NCI-H1105 treated with DMSO at 0.1 percent for 48 hours (cell line): ENCODE results near the gene C1QTNF3.

ENCODE experiments used
- DNase-seq: peaks from one replicate; lab custom pipeline; 2025; lab: John Stamatoyannopoulos, UW

Gene C1QTNF3

DNA sequence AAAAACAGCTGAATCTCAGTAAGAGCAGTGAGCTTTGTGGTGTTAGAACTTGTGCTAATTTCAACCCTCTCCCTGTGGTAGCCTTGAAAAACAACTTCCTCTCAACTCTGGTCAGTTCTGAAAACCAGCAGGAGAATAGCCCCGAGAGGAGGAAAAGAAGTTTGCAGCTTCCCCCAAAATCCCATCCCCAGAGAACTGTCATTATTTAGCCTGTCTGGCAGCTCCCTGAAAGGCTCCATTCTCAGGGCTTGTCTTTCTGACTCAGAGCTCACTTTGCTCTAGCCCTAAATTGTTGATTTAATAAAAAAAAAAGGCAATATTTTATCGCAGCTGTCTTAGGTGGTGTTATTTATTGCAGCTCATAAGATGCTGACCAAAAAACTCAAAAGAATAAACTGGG lies 47.1 kb downstream of the C1QTNF3 start:
- no peak for DNase-seq

DNA sequence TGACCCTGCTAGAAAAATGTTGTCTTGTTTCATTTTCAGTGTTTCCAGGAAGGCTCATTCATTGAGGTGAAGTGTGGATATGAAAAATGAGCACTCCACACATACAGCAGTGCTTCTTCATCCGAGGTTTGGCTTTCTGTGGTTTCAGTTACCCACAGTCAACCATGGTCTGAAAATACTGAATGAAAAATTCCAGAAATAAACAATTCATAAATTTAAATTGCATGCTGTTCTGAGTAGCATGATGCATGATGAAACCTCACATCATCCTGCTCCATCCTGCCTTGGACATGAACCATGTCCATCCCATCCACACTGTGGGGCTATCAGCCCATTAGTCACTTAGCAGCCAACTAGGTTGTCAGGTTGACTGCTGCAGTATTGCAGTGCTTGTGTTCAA lies 48.2 kb downstream of the C1QTNF3 start:
- no peak for DNase-seq

DNA sequence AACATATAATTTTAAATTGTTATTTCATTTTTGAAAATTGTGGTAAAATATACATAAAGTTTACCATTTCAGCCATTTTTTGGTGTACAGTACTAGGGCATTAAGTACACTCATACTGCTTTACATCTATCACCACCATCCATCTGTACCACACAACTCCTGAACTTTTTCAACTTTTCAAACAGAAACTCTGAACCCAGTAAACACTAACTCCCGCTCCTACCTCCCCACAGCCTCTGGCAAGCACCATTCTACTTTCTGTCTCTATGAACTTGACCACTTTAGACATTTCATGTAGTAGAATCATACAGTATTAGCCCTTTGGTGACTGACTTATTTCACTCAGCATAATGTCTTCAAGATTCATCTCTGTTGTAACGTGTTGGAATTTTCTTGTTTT lies 50.1 kb downstream of the C1QTNF3 start:
- DNase-seq: no peak

DNA sequence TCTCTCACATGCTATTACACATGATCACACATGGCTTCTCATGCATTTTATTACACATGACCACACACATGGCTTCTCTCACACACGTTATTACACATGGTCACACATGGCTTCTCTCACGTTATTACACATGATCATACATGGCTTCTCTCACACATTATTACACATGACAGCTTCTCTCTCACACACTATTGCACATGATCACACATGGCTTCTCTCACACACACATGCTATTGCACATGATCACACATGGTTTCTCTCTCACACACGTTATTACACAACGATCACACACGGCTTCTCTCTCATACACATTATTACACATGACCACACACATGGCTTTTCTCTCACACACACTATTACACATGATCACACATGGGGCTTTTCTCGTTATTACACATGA lies 57.6 kb downstream of the C1QTNF3 start:
- DNase-seq: no peak

DNA sequence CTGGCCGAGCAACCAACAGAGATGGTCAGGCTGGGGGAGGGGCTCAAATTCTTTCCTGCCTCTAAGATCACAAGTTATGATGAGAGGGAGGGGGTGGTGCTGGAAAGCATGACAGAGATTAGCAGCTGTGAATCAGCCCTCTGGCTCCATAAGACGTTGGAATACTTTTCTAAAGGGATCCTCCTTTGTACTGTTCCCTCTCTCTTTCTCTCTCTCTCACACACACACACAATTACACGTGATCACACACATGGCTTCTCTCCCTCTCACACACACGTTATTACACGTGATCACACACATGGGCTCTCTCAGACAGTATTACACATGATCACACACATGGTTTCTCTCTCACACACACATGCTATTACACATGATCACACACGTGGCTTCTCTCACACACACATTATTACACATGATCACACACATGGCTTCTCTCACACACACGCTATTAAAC lies 58.3 kb downstream of the C1QTNF3 start, which contains the start of gene SLC45A2:
TSS of gene SLC45A2 (minus strand) at position 23 of the 454 bp plus-strand sequence. CDS start 110 bp downstream, outside the sequence.
- DNase-seq: no peak

DNA sequence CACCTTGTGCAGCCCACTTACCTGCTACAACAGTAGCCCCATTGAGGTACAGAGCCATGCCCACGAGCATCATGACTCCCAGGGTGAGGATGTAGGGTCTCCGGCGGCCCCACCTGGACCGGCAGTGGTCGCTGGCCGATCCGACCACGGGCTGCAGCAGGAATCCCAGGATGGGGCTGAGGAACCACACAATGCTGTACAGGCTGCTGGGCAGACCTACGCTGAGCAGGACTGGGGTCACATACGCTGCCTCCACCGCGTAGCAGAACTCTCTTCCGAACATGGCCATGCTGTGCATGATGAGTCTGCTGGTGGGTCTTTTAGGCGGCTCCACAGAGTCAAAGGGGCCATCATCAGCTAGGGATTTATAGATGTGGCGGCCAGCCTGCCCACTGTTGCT lies 58.8 kb downstream of the C1QTNF3 start:
- DNase-seq: no peak

DNA sequence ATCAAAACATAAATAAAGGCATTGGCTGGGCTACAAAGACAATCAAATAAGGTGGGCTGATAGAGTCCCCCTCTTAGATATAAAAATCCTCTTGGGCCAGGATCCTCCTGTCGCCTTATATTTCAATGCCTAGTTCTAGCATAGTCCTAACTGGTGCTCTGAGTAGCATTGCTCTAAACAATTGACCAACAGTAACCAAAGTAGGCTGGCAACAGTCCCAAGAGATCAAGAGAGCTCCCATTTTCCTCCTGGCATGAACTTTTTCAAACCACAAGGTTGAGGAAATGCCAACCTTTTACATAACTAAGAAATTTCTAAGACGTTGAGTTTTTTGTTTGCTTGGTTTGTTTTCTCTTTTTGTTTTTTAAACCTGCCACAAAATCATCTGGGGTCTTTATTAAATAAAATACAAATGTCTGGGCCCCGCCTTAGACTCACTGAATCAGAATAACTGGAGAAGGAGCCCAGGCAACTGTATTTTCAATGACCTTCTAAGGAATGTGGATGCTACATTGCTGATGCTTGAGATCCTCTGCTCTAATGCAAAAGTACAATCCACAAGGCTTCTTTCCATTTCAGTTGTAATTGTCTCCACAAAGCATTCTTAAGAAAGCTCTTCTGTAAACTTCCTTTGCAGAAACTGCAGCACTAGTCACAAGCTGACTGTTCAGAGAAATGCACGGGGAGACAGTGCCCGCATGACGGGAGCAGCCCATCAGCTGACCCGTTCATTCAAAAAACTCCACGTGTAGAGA lies 61.4 kb downstream of the C1QTNF3 start:
- no peak for DNase-seq

DNA sequence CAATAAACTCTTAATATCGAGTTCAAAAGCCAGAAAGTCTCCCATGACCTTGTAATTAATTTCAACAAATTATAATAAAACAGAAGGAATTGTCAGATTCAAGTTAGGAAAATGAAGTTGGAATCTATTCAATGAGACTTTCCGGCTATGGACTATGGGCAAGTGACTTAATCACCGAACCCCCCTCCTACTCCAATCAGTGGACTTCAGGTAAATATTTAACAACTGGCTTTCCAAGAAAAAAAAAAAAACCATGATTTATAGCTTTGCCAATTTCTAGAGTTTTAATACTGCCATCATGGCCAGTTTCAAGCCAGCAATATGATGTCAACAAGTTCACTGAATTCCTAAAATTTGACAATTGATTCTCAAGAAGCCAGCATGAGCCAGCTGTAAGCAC lies 63.0 kb downstream of the C1QTNF3 start:
- DNase-seq: no peak

DNA sequence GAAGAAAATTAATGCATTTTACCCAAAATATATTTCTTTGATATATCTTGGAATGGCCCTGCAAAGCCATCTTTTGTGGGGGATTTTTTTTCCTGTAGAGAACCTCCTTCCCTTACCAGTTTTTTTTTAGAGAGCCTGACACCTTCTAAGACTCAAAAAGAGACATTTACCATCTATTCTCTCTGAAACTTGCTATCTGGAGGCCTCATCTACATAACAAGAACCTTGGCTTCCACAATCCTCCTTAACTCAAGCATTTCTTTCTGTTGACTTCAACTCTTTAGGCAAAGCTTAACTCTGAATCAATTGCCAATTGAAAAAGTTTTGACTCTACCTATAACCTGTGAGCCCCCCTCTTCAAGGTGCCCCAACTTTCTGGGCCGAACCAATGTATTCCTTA lies 64.7 kb downstream of the C1QTNF3 start:
- DNase-seq: no peak

DNA sequence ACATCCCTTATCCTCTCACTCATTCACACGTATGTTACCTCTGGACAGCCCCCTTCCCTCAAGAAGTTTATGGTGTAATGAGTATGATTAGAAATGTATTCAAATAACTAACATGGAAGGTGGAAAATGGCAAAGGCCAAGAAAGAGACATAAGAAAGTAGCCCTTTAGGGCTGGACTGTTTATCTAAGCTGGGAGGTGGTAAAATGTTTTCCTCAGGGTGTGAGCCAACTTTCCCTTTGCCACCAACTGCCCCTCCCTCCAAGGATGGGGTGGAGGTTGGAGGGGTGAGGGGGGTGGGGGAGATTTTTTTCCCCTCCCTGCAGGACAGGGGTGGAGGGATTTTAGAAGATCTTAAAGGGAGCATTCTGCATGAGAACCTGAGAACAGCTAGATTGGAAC lies 66.7 kb downstream of the C1QTNF3 start:
- DNase-seq: no peak

DNA sequence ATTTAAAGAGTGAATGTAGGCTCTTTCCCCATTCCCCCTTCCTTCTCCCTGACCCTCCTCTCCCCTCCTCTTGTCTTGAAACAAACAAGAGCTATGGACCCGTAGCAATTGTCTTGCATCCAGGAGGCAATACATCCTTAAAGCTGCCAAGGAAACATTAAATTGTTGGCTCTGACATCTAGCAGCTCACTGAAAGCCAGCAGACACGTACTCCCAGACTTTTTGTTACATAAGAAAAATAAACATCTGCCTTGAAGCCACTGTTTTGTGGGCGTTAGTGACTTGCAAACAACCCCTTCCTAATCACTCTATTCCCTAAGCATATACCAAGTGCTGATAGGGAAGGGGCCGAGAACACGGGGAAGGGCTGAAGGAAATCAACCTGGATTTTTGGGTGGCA lies 67.2 kb downstream of the C1QTNF3 start:
- no peak for DNase-seq

DNA sequence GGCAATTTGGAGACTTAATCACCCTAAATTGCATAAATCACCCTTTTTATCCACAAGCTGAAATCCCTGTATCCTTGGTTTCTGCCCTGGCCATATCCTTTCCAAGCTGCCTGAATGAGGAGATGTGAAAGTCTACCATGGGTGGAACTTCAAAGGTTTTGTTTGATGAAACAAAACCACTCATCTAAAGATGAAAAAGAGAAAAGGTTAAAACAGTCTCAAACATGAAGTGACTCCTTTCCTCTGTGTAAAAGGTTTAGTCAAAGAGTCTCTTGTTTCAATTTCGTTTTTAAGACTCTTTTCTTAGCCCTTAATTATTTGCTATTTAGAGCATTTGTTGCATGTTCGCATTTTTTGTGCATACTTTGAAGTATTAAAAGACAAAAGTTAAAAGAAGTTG lies 69.7 kb downstream of the C1QTNF3 start:
- no peak for DNase-seq

DNA sequence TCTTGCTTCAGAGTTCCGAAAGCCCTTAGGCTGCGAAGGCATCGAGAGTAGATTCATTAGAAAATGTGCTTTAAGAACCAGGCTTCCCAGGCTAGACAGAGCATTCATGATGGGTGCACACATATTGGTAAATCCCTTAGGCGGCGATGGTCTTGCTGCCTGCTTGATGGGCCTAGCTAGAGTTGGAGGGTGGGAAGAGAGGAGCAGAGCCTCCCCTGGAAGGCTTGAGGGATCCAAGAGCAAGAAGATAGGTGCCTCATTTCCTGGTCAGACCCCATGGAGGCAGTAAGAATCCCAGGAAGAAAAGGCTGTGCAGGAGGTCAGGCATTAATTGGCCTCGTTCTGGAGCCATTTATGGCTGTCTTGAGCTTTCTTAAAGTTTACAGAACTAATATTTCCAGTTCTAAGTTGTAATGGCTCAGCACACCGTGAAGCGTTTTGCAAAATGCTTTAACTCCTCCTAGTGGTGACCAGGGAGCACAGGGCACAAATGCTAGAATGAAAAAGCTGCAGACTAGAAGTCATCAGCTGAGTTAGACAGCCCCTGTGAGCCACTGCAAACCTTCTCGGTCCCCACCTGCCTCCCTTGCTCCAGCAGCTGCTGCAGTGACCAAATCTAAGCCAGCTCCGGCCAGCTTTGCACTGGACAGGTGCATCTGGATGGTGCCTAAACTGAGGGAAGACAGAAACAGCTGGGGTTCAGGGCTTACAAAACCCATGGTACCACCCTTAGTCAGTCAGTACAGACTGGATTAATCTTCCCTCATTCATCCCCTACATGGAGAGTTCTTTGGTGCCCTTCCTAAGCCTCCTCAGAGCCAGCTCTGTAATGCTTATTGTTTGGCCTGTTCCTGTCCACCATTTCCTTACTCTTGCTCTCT lies 73.2 kb downstream of the C1QTNF3 start:
- no peak for DNase-seq

DNA sequence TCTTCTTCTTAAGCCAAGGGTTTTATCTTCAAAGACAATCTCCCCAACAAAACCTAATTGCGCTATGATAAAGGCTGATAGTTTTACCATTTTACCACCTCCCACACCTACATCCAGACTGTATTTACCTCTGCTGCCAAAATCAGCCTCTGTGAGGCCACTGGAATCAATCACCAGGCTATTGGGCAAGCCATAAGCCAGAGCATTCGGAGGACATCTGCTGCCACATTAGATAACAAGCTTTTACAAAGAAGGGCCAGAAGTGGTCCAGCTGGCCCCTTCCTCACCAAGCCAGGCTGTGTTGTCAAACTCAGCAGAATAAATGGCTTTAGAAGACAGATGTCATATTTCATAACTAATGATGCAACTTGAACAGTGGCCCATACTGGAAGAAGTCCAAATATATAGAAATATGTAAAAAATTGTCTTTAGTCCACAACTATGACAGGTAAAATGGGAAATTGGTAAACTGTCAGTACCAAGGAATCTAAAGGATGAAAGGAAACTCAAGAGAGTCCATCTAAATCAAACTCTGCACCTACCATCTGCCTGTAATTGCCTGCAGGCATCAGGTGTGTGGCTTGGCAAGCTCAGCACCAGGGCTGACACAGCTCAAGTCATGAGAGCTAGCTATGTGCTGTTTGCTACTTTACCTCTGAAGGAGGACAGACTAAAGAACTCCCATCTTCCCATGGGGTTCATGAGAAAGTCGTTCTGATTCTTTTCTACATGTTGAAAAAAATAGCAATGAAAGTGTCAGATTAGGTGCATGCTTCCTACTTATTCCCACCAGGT lies 74.6 kb downstream of the C1QTNF3 start:
- DNase-seq: no peak
